GM12878 (cell line): ENCODE data around the gene GTSE1. TPM values are rescaled to one million over a fixed set of nuclear protein-coding genes. Genes with fewer than 3 reads are reported as not detected.

ENCODE experiments used
- CBX3 ChIP-seq: fragments of 200-600 bp; sonication (generic); IDR thresholded peaks from 2 replicates; pipeline ENCODE4 v1.6.1; 2016; ENCODE audit warnings: low read depth, borderline replicate concordance
- NBN ChIP-seq: fragments of 450-650 bp; IDR thresholded peaks from 2 replicates; pipeline ENCODE4 v1.6.1; 2016
- PAX5 ChIP-seq: IDR thresholded peaks from 2 replicates; pipeline ENCODE4 v1.6.1; 2011; ENCODE audit warnings: low read depth, low read length, borderline replicate concordance
- POLR2AphosphoS2 ChIP-seq: IDR thresholded peaks from 2 replicates; pipeline ENCODE4 v1.6.1; 2011; ENCODE audit warnings: low read depth, mild to moderate bottlenecking, low read length, improper control_type of control experiment, moderate library complexity
- RELA ChIP-seq: fragments of 450-650 bp; IDR thresholded peaks from 2 replicates; pipeline ENCODE4 v1.8.0; 2014; ENCODE audit warnings: borderline replicate concordance; ENCODE audit not compliant: partially characterized antibody
- SMC3 ChIP-seq: IDR thresholded peaks from 2 replicates; pipeline ENCODE4 v1.6.1; 2011; ENCODE audit warnings: low read length, improper control_type of control experiment, borderline replicate concordance
- SP1 ChIP-seq: IDR thresholded peaks from one replicate; pipeline ENCODE4 v1.6.1; 2011; ENCODE audit warnings: low read depth, low read length
- ZBED1 ChIP-seq: IDR thresholded peaks from 2 replicates; pipeline ENCODE4 v1.6.1; 2016; ENCODE audit warnings: borderline replicate concordance
- polyA plus RNA-seq, 11 experiments: library from polyadenylated mRNA; depleted of rRNA in 4 of 11; unstranded in 6 of 11; stranded (reverse) in 5 of 11; fragments of >200 nt; fragmentation: Nextera tagmentation in 4 of 11; fragmentation: Illumina TruSeq in 1 of 11; extraction: Ambion mirVana in 4 of 11; extraction: Trizol in 1 of 11; gene quantifications; 1 replicate in 1 of 11; 2 replicates in 10 of 11; pipeline versions ENCODE4 v1.2.1 to v1.2.3, GENCODE V29; 2011 to 2016; ENCODE audit warnings: inconsistent platforms in 2 of 11, missing spikeins in 2 of 11, low read depth in 1 of 11
- total RNA-seq, 4 experiments: library from RNA; depleted of rRNA in 3 of 4; stranded (reverse); fragments of >200 nt in 3 of 4; fragmentation: Illumina TruSeq in 1 of 4; extraction: Trizol in 1 of 4; gene quantifications; 2 replicates each; pipeline versions ENCODE4 v1.2.1 to v1.2.3, GENCODE V29; 2013 to 2021
- TF ChIP-seq, protein P1 (sequence below): fragments of 450-650 bp; formaldehyde crosslinking; IDR thresholded peaks from 2 replicates; pipeline ENCODE4 v1.5.0; 2022; ENCODE audit warnings: mild to moderate bottlenecking, missing genetic modification characterization
- TF ChIP-seq, protein P2 (sequence below): fragments of 450-650 bp; IDR thresholded peaks from 2 replicates; pipeline ENCODE4 v1.6.1; 2017; ENCODE audit warnings: mild to moderate bottlenecking, low read depth, inconsistent platforms; ENCODE audit not compliant: poor library complexity, severe bottlenecking

GTSE1 gene
- total and polyA plus RNA-seq, 10 of the 15 experiments (the other 5 are each of a cell fraction or from before 2014, with no cell fraction given): 6.6 to 46.2 (median 32.3) TPM

DNA sequence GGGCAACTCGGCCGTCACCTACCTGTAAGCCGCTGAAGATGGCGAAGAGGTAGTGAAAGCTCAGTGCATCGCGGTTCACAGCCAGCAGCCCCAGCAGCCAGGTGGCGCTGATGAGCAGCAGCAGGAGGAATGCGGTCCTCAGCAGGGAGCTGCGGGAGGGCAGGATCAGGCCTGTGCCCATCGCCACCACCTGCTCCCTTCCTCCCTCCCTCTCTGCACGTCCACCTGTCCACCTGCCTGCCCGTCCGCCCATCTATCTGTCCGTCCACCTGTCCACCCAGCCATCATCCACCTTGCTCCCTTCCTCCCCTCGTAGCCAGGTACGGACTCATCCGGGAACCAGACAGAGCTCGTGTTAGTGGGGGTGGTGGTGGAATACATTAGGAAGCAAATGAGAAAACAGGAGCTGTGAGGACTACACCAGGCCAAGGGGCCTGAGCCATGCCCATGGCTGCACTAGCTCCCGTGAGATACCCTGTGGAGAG, 71.1 kb downstream of the GTSE1 start (continued):
- TF ChIP-seq, protein P1, sequence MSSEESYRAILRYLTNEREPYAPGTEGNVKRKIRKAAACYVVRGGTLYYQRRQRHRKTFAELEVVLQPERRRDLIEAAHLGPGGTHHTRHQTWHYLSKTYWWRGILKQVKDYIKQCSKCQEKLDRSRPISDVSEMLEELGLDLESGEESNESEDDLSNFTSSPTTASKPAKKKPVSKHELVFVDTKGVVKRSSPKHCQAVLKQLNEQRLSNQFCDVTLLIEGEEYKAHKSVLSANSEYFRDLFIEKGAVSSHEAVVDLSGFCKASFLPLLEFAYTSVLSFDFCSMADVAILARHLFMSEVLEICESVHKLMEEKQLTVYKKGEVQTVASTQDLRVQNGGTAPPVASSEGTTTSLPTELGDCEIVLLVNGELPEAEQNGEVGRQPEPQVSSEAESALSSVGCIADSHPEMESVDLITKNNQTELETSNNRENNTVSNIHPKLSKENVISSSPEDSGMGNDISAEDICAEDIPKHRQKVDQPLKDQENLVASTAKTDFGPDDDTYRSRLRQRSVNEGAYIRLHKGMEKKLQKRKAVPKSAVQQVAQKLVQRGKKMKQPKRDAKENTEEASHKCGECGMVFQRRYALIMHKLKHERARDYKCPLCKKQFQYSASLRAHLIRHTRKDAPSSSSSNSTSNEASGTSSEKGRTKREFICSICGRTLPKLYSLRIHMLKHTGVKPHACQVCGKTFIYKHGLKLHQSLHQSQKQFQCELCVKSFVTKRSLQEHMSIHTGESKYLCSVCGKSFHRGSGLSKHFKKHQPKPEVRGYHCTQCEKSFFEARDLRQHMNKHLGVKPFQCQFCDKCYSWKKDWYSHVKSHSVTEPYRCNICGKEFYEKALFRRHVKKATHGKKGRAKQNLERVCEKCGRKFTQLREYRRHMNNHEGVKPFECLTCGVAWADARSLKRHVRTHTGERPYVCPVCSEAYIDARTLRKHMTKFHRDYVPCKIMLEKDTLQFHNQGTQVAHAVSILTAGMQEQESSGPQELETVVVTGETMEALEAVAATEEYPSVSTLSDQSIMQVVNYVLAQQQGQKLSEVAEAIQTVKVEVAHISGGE: no peak
- 0 out of 2 replicates have a peak, but pooled peaks have one; percentile 35 for TF ChIP-seq PAX5
- no peak for TF ChIP-seq ZBED1
- no peak for TF ChIP-seq RELA
- TF ChIP-seq NBN: 0 out of 2 replicates have a peak, but pooled peaks have one; percentile 40
- TF ChIP-seq SP1: peak; percentile 38
- no peak for TF ChIP-seq CBX3
- TF ChIP-seq, protein P2, sequence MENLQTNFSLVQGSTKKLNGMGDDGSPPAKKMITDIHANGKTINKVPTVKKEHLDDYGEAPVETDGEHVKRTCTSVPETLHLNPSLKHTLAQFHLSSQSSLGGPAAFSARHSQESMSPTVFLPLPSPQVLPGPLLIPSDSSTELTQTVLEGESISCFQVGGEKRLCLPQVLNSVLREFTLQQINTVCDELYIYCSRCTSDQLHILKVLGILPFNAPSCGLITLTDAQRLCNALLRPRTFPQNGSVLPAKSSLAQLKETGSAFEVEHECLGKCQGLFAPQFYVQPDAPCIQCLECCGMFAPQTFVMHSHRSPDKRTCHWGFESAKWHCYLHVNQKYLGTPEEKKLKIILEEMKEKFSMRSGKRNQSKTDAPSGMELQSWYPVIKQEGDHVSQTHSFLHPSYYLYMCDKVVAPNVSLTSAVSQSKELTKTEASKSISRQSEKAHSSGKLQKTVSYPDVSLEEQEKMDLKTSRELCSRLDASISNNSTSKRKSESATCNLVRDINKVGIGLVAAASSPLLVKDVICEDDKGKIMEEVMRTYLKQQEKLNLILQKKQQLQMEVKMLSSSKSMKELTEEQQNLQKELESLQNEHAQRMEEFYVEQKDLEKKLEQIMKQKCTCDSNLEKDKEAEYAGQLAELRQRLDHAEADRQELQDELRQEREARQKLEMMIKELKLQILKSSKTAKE: no peak
- TF ChIP-seq POLR2AphosphoS2: no peak
- peak; percentile 92 for TF ChIP-seq SMC3
- TF ChIP-seq, all 136 proteins: peak for 10
